SK-N-SH treated with all-trans-retinoic acid at 6 μM for 48 hours (cell line): ENCODE measurements around the gene AMOTL2.

Experiments used
- ARNTL ChIP-seq: fragments of 450-650 bp; formaldehyde crosslinking; IDR thresholded peaks from 2 replicates; pipeline ENCODE4 v1.5.0; 2020; ENCODE audit warnings: low read depth, mild to moderate bottlenecking, moderate library complexity, borderline replicate concordance
- ESRRG ChIP-seq: fragments of 250-450 bp; sonication (Bioruptor Pico); IDR thresholded peaks from 2 replicates; pipeline ENCODE4 v1.6.1; 2021; ENCODE audit warnings: mild to moderate bottlenecking
- OSR1 ChIP-seq: fragments of 250-450 bp; sonication (Bioruptor Pico); IDR thresholded peaks from 2 replicates; pipeline ENCODE4 v1.8.0; 2022; ENCODE audit warnings: moderate library complexity, mild to moderate bottlenecking, inconsistent platforms
- PPARA ChIP-seq: fragments of 250-450 bp; sonication (Bioruptor Pico); IDR thresholded peaks from 2 replicates; pipeline ENCODE4 v1.5.0; 2020; ENCODE audit warnings: mild to moderate bottlenecking, borderline replicate concordance
- RARB ChIP-seq: fragments of 250-450 bp; sonication (Bioruptor Pico); IDR thresholded peaks from 2 replicates; pipeline ENCODE4 v1.8.0; 2021; ENCODE audit warnings: mild to moderate bottlenecking, moderate library complexity
- TOX ChIP-seq: fragments of 250-450 bp; sonication (Bioruptor Pico); IDR thresholded peaks from 2 replicates; pipeline ENCODE4 v1.8.0; 2021; ENCODE audit warnings: mild to moderate bottlenecking, moderate library complexity, borderline replicate concordance
- TSHZ2 ChIP-seq: fragments of 250-450 bp; sonication (Bioruptor Pico); IDR thresholded peaks from 2 replicates; pipeline ENCODE4 v1.5.0; 2020; ENCODE audit warnings: mild to moderate bottlenecking, moderate library complexity
- ZFP3 ChIP-seq: fragments of 250-450 bp; sonication (Bioruptor Pico); IDR thresholded peaks from 2 replicates; pipeline ENCODE4 v1.5.0; 2020; ENCODE audit warnings: mild to moderate bottlenecking, moderate library complexity
- ZFP30 ChIP-seq: fragments of 450-650 bp; formaldehyde crosslinking; IDR thresholded peaks from 2 replicates; pipeline ENCODE4 v1.5.0; 2022; ENCODE audit warnings: mild to moderate bottlenecking, moderate library complexity
- ZNF565 ChIP-seq: fragments of 450-650 bp; formaldehyde crosslinking; conservative IDR thresholded peaks from 2 replicates; pipeline ENCODE4 v1.5.0; 2020; ENCODE audit warnings: low read depth, mild to moderate bottlenecking, moderate library complexity
- ZNF70 ChIP-seq: fragments of 450-650 bp; formaldehyde crosslinking; IDR thresholded peaks from 2 replicates; pipeline ENCODE4 v1.5.0; 2020; ENCODE audit warnings: mild to moderate bottlenecking, moderate library complexity
- ZNF8 ChIP-seq: fragments of 450-650 bp; formaldehyde crosslinking; IDR thresholded peaks from 2 replicates; pipeline ENCODE4 v1.5.0; 2020; ENCODE audit warnings: mild to moderate bottlenecking, moderate library complexity

GRCh38 chr3:134345202-134345601 is 29.0 kb downstream of the AMOTL2 start:
- TF ChIP-seq PPARA (CRISPR knock-in tag) (no peak), TOX (CRISPR knock-in tag) (no peak), ZFP30 (no peak), OSR1 (CRISPR knock-in tag) (no peak), ZNF565 (no peak), RARB (CRISPR knock-in tag) (no peak), TSHZ2 (no peak), ESRRG (CRISPR knock-in tag) (no peak), ZFP3 (CRISPR knock-in tag) (no peak), ARNTL (CRISPR knock-in tag) (no peak), ZNF8 (CRISPR knock-in tag) (no peak), ZNF70 (CRISPR knock-in tag) (no peak)
